Osteoblast (primary cell): ENCODE results near the gene ETV6. TPM values are rescaled to one million over a fixed set of nuclear protein-coding genes. Genes with fewer than 3 reads are reported as not detected.

ENCODE experiments used
- DNase-seq: peaks from one replicate; pipeline ENCODE4 v3.0.0; 2011; ENCODE audit warnings: low spot score, mixed read lengths; ENCODE audit not compliant: insufficient read length; ENCODE audit errors: missing footprints
- H2AFZ ChIP-seq: 2 replicates; pipeline ENCODE4 v1.6.0; 2011; ENCODE audit warnings: mild to moderate bottlenecking, low read length
- H3K27ac ChIP-seq: 2 replicates; pipeline ENCODE4 v1.5.1; 2011; ENCODE audit warnings: mild to moderate bottlenecking, low read depth, low read length, moderate library complexity
- H3K27me3 ChIP-seq: 2 replicates; pipeline ENCODE4 v1.6.0; 2012; ENCODE audit warnings: mild to moderate bottlenecking, control low read depth, inconsistent platforms, low read length, moderate library complexity; ENCODE audit not compliant: insufficient read depth
- H3K36me3 ChIP-seq: 2 replicates; pipeline ENCODE4 v1.5.1; 2011; ENCODE audit warnings: mild to moderate bottlenecking, low read length, control low read depth, moderate library complexity; ENCODE audit not compliant: insufficient read depth
- H3K4me1 ChIP-seq: 2 replicates; pipeline ENCODE4 v1.5.1; 2011; ENCODE audit warnings: mild to moderate bottlenecking, low read length, control low read depth, moderate library complexity; ENCODE audit not compliant: insufficient read depth
- H3K4me2 ChIP-seq: 2 replicates; pipeline ENCODE4 v1.6.0; 2011; ENCODE audit warnings: mild to moderate bottlenecking, low read length; ENCODE audit not compliant: insufficient read depth
- H3K4me3 ChIP-seq: fragments of 200-600 bp; sonication (generic); 3 replicates; pipeline ENCODE4 v1.5.1; 2012; ENCODE audit warnings: mild to moderate bottlenecking, low read length, inconsistent platforms; ENCODE audit not compliant: insufficient read depth
- H3K79me2 ChIP-seq: 2 replicates; pipeline ENCODE4 v1.6.0; 2012; ENCODE audit warnings: mild to moderate bottlenecking, low read length, control low read depth, inconsistent platforms; ENCODE audit not compliant: insufficient read depth
- H3K9me3 ChIP-seq: 2 replicates; pipeline ENCODE4 v1.5.1; 2011; ENCODE audit warnings: low read depth, low read length, control low read depth
- H4K20me1 ChIP-seq: 2 replicates; pipeline ENCODE4 v1.6.0; 2012; ENCODE audit warnings: mild to moderate bottlenecking, low read length, control low read depth; ENCODE audit not compliant: insufficient read depth
- CTCF ChIP-seq: IDR thresholded peaks from 2 replicates; pipeline ENCODE4 v1.5.1; 2011; ENCODE audit warnings: mild to moderate bottlenecking, low read depth, low read length, moderate library complexity; ENCODE audit errors: extremely low read depth
- total RNA-seq: library from RNA; depleted of rRNA; stranded (reverse); fragments of >200 nt; gene quantifications from 2 replicates; pipeline ENCODE4 v1.2.3, GENCODE V29; 2012

Gene ETV6
- total RNA-seq, 1 donor, result 16.3 TPM

DNA sequence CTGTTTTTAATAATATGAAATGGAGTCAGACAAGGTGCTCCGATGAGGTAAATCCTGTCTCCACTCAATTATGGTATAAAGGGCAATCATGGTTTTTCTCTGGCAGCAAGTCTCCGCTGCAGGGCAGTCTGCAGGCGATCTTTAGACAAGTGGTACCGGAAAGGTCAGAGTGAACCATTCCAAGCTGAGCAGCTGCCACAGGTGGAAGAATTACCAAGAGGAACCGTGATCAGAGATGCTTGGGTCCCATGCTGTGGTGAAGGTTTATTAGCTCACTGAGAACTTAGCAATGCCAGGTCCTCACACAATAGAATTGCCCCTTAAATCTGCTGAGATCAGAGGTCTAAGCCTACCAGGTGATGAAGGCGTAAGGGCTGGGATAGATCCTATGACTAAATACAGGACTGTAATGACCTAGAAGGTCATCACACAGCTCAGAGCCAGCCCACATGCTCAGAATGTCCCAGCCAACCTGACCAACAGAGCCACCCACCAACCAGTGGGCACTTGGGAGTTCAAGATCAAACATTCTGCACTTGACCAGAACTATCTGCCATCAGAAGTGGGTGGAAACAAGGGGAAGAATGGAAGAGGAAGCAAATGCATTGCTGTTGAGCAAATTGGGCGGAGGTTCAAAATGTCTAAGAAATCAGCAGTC, 246.1 kb downstream of the ETV6 start:
- H3K4me1 ChIP-seq, result no peaks in the 10 kb centered on the region

DNA sequence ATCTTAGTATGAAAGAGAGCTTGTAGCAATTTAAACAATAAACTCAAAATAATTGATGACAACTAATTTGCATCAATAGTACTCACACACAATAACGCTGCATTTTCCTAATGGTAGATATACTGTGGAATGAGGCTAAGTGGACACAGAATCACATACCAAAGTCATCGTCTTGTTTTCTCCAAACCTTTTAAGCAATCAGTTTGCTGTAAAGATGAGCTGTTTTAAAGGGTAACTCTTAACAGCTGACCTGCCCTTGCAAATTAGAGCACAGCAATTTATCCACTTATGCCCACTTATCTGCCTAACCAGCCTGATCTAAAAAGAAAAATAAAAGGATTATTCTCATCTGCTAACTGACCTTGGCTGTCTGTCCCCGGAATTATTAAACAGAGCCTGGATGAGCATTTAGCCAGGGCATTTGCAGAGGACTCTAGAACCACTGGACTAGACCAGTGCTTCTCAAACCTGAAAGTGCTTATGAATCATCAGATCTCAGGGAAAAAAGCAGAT, 247.0 kb downstream of the ETV6 start:
- Histone ChIP-seq H3K79me2 (no peaks in the 10 kb centered on the region), H3K4me1 (no peaks in the 10 kb centered on the region), H3K27ac (no peak overlapping the region), H4K20me1 (no peaks in the 10 kb centered on the region), H3K4me2 (no peak overlapping the region), H2AFZ (no peak overlapping the region), H3K36me3 (peaks cover 19% of the 10 kb centered on the region), H3K9me3 (no peaks in the 10 kb centered on the region), H3K27me3 (no peaks in the 10 kb centered on the region), H3K4me3 (no peak overlapping the region)
- no peak for TF ChIP-seq CTCF
- DNase-seq, result no peak

More for the DNA sequence above, 246.1 kb downstream of the ETV6 start:
- H3K27me3 ChIP-seq, result no peaks in the 10 kb centered on the region
- H3K27ac ChIP-seq, result no peak overlapping the region
- H3K4me3 ChIP-seq, result no peak overlapping the region
- peaks cover 20% of the 10 kb centered on the region for H3K36me3 ChIP-seq
- no peaks in the 10 kb centered on the region for H3K9me3 ChIP-seq
- DNase-seq, result no peak
- H3K4me2 ChIP-seq, result no peak overlapping the region
- no peaks in the 10 kb centered on the region for H3K79me2 ChIP-seq
- TF ChIP-seq CTCF, result no peak
- H2AFZ ChIP-seq, result no peak overlapping the region
- no peaks in the 10 kb centered on the region for H4K20me1 ChIP-seq

GRCh38 chr12:11897923-11898322, 248.4 kb downstream of the ETV6 start:
- DNase-seq, result no peak
- Histone ChIP-seq H3K79me2 (no peaks in the 10 kb centered on the region), H3K36me3 (peaks cover 5% of the 10 kb centered on the region), H4K20me1 (no peaks in the 10 kb centered on the region), H3K4me2 (no peak overlapping the region), H3K4me1 (no peaks in the 10 kb centered on the region), H3K4me3 (no peak overlapping the region), H3K27me3 (no peaks in the 10 kb centered on the region), H3K9me3 (no peaks in the 10 kb centered on the region), H3K27ac (no peak overlapping the region), H2AFZ (no peak overlapping the region)
- no peak for TF ChIP-seq CTCF

- Histone ChIP-seq H3K4me1 (peaks cover 10% of the 10 kb centered on the region), H3K4me3 (no peak overlapping the region), H3K36me3 (no peaks in the 10 kb centered on the region), H4K20me1 (no peaks in the 10 kb centered on the region), H3K79me2 (no peaks in the 10 kb centered on the region), H3K9me3 (no peaks in the 10 kb centered on the region), H3K27ac (no peak overlapping the region), H3K4me2 (no peak overlapping the region), H3K27me3 (no peaks in the 10 kb centered on the region), H2AFZ (no peak overlapping the region)
- no peak for TF ChIP-seq CTCF
- no peak for DNase-seq
These were observed 252.4 kb downstream of the ETV6 start for GRCh38 chr12:11901701-11902524.
